ENCODE results near the gene SERPINB6. TPM values are rescaled to one million over a fixed set of nuclear protein-coding genes. Genes with fewer than 3 reads are reported as not detected.

Gene SERPINB6
- total RNA-seq, 1 experiment from 2014 or later: 177 TPM

GRCh38 chr6:2999618-3000557, 28.5 kb upstream of the SERPINB6 start, which contains the start of gene NQO2:
Gene NQO2 (plus strand): TSS chr6:2999894. CDS start chr6:3006553, 6,659 bp downstream.
- no peak for DNase-seq (ENCODE audit: low read depth)

GRCh38 chr6:2998998-2999617, 27.7 kb upstream of the SERPINB6 start:
- peak; percentile 90 for DNase-seq (ENCODE audit: low read depth)

- peak; percentile 53 for DNase-seq (ENCODE audit: low read depth)
Measured at GRCh38 chr6:2998249-2998997, 27.1 kb upstream of the SERPINB6 start.

GRCh38 chr6:2993755-2994317, 22.5 kb upstream of the SERPINB6 start:
- no peak for DNase-seq (ENCODE audit: low read depth)

DNA sequence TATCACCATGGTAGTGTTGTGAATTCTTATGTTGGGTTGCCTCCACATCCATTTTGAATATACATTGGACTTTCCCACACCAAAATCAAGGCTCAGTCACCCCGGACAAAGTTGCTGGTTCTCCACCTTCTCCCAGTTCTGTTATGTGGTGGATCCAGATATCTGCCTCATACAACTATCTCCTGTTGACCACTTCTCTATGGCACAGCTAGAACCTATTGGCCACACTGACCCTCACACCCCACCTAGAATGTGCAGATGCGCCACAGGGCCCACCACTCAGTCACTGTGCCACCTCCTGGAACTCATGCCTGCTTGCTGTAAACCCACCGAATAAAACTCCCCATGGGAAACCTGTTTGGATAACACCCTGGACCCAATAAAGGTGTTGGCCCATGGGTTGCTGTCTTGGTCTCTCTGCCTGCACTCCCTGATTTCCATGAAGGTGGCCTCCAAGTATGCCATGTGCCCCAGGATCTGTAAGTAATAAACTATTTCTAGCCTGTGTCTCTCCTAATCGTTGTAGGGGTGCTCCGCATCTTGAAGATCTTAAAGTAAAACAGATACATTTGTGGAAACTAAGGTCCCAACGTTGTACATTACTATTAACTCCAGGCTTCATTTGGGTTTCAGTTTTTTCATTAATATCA, 21.1 kb upstream of the SERPINB6 start:
- no peak for DNase-seq (ENCODE audit: low read depth)

- no peak for DNase-seq (ENCODE audit: low read depth)
Measured at GRCh38 chr6:2990932-2991506, 19.7 kb upstream of the SERPINB6 start.

DNA sequence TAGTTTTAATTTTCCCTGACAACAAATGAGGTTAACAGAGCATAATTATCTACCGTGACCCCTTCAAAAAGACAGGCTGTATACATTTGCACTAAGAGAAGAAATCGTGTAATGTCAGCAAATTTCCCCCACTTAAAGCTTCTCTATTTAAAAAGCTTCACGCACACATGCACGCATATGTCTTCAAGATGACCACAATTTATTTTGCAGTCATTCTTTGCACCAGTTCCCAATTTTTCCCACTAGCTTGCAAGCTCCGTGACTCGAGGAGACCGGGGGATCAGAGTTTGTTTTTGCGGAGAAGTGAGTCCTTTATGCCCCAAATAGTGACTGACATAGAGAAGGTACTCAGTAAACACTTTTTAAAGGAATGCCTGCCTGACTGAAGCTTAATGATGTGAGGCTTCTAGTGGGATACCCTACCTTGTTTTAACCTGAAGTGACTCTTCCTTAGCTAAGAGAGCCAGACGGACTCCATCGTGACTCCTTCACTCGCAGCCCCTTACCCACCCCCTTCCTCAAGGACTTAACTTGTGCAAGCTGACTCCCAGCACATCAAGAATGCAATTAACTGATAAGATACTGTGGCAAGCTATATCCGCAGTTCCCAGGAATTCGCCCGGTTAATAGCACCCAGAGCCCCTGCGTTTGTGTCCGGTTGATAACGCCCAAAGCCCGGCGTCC, 19.0 kb upstream of the SERPINB6 start:
- DNase-seq (ENCODE audit: low read depth): peak; percentile 71

GRCh38 chr6:2989332-2990247, 18.2 kb upstream of the SERPINB6 start:
- DNase-seq (ENCODE audit: low read depth): peak; percentile 99

- DNase-seq (ENCODE audit: low read depth): peak; percentile 100
Measured at GRCh38 chr6:2988426-2989331, 17.3 kb upstream of the SERPINB6 start.

GRCh38 chr6:2988094-2988425, 16.7 kb upstream of the SERPINB6 start:
- no peak for DNase-seq (ENCODE audit: low read depth)

- DNase-seq (ENCODE audit: low read depth): peak; percentile 91
Measured at GRCh38 chr6:2986722-2987221, 15.4 kb upstream of the SERPINB6 start.

DNA sequence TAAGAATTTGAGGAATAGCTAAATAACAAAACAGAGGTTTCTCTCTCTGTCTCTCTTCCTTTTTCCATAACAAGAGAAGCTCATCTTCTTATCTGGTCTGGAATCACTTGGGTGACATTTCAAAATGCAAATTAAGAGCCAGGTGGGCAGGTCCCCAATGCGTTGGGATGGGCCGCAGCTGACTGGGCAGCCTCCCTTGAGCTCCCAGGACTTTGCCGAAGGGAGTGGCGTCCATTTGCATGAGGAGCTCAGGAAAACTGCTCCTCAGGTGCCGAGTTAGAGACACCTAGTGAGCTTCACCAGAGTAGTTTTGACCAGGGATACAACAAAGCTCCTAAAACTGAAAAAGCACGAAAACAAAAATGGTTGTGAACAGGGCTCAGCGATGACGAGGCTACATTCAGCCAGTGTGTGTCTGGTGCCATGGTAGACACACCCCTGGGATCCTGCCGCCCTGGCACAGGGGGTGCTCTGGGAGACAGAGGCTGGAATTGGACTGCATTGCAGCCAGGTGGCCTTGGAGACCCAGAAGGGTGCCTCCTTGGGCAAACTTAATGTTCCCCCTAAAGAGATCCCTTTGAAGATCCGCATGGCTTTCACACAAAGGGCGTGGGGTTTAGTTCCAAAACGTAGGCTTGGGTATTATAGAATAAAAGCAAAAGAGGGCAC, 13.5 kb upstream of the SERPINB6 start:
- DNase-seq (ENCODE audit: low read depth): no peak

DNA sequence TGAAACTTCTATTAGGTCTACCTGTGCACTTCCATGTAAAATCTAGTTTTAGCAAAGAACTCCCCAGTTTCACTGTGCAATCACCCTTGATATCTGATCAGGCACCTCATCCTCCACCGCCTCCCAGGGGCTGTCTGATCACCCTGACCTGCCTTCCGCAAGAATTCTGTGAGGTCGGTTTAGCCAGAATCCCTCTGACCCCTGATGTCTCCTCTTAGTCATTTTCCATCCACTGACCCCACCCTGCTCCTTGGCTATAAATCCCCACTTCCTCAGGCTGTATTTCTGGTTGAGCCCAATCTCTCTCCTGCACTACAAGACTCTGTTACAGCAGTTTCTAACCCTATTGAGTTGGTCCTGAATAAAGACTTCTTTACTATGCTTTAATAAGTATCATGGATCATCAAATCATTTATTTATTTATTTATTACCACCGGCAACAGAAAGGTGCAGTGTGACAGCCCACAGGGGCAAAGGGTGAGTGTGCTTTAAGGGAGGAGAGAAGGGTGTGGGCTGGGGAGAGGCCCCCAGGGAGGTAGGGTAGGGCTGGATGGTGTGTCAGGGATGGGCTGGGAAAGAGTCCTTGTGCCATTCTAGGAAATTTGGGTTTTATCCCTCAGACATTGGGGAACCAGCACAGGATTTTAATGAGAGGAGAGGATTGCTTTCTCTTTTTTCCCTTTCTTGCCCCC, 11.2 kb upstream of the SERPINB6 start:
- peak; percentile 57 for DNase-seq (ENCODE audit: low read depth)

DNA sequence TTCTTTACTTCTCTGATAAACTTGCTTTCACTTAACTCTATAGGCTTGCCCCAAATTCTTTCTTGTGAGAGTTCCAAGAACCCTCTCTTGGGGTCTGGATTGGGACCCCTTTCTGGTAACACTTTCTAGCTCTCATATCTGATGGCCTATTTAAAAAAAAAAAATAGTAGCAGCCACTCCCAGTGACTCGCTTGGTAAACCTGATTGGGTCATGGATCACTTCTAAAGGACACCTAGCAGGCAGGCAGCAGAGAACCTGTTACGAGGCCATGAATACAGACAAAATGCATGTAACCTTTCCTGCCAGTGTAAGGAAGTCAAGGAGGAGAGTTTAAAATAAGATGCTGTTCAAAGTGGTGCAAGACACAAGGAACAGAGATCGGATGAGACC, 9.1 kb upstream of the SERPINB6 start:
- DNase-seq (ENCODE audit: low read depth): peak; percentile 42

DNA sequence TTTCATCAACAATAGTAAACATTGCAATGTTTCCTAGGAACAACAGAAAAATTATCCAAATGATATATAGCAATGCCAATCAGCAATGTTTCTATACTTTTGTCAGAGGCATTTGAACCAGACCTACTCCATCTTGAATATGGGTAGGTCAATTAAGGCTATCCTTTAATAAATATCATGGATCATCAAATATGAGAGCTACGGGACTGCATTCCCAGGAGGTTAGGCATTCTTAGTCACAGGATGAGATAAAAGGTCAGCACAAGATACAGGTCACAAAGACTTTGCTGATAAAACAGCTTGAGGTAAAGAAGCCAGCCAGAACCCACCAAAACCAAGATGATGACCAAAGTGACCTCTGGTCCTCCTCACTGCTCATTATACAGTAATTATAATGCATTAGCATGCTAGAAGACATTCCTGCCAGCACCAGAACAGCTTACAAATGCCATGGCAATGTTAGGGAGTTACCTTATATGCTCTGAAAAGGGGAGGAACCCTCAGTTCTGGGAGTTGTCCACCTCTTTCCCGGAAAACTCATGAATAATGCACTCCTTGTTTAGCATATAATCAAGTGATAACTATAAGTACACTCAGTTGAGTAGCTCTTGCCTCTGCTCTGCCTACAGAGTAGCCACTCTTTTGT, 8.6 kb upstream of the SERPINB6 start:
- DNase-seq (ENCODE audit: low read depth): peak; percentile 90

DNA sequence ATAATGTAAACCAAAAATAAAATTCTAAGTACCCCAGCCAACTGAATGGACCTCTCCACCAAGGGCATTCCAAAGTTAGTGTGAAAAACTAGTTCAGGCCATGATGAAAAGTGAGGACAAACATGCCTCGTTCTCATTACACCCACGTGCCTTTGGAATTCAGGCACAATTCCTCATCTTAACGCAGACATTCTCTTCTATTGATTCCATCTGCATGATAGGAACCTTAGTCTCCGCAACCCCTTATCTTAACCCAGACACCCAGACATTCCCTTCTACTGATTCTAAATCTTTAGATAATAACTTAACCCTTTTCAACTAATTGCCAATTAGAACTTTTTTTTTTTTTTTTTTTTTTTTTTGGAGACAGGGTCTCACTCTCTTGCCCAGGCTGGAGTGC, 7.6 kb upstream of the SERPINB6 start:
- no peak for DNase-seq (ENCODE audit: low read depth)
